ENCODE data around the gene HSD17B2.
"Not testable (repeated sequence)": the region's sequence is repeated elsewhere in the genome, so short reads cannot be mapped to it uniquely, and the experiment has no call there.

HSD17B2 gene

GRCh38 chr16:82082543-82083244, 47.6 kb downstream of the HSD17B2 start:
- no peak for DNase-seq

DNA sequence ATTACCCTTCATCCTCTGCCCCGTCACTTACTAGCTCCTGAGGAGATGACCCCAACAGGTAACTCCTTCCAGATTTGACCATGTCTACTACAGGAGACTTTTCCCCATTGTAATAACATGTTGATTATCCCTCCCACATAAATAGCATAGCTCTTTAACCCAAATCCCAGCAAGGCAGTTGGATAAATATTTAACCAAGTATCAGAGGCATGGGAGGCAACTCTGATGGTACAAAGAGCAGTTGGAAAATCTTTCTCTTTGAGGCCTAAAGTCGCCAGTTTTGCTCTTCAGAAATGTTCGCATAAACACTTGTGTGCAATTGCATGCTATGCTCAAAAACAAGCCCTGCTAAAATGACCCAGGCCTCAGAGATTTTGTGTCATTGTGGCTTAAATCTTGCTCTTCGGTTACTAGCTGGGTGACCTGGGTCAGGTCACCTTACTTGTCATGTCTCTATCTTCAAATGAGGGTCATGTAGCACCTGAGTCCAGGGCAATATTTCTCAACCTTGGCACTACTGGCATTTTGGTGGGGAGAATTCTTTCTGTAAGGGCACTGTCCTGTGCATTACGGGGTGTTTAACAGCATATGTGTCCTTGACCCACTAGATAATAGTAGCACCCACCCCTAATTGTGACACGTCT, 48.8 kb downstream of the HSD17B2 start:
- DNase-seq: no peak

- no peak for DNase-seq
Observed at GRCh38 chr16:82085011-82085779, 50.1 kb downstream of the HSD17B2 start.

GRCh38 chr16:82088483-82088882, 53.4 kb downstream of the HSD17B2 start:
- DNase-seq: no peak

DNA sequence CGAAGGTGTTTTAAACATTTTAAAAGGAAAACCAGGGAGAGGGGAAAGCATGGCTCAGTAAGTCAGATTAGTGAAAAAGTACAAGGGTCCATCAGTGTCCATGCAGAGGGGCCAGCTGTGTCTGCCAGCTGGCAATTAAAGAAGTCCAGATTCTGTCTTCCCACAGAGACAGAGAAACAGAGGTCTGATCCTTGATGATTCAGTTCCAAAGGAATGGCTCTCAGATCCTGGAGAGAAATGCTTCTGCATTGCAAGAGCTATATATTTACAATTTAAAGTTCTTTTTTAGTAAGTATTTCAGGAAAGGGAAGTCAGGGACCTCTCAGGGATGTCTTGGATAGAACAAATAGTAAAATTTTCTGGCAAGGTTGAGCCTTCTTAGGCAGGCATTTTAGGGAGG, 56.2 kb downstream of the HSD17B2 start:
- DNase-seq: no peak

DNA sequence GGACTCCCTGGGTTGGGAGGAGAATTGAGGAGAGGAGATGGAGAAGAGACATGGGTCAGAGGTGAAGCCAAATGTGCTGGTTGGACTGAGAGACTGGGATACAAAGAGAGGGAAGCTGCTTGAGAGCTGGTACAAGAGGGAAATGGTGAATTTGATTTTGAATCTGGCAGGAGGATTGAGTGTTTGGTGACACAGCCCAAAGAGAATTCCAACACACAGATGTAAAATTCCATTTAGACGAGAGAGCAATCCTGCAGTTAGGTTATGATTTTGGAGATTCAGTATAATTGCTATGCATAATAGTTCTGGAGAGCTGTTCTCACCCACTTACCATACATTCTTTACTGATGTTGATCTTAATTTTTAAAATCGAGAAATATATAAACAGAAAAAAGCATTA, 57.7 kb downstream of the HSD17B2 start:
- no peak for DNase-seq

DNA sequence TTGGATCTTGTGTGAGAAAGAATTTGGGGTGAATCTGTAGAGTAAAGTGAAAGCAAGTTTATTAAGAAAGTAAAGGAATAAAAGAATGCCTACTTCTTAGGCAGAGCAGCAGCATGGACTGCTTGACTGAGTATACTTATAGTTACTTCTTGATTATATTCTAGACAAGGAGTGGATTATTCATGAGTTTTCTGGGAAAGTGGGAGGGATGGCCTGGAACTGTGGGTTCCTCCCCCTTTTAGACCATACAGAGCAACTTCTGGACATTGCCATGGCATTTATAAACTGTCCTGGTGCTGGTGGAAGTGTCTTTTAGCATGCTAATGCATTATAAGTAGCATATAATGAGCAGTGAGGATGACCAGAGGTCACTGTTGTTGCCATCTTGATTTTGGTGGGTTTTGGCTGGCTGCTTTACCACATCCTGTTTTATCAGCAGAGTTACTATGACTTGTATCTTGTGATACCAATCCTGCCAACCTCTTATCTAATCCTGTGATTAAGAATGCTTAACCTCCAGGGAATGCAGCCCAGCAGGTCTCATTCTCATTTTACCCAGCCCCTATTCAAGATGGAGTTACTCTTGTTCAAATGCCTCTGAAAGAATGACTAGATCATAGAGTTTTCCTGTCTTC, 58.7 kb downstream of the HSD17B2 start:
- no peak for DNase-seq

DNA sequence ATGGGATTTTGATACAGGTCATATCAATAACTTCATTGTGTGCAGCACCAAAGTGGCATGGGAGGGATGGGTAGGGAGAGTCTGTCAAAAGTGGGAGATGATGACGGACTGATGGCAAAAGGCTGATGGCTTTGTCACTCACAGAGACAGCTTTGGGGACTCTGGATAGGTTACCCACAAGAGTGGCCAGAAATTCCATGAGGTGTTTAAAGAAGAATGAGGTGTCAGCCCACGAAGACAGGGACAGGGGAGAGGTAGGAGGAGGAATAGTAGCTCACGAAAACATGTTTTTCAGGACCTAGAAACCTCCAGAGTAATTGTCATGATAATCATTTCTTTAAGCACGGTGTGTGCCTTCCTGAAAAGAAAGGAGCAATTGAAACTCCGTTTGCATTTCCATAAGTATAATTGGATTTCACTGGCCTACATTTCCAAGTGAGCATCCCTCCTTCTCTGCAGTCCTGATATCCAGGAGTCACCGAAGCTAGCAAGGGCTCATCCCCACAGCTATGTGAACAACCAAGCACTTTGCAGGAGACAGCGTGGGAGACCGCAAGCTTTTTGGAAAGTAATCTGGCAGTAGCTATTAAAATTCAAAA, 60.0 kb downstream of the HSD17B2 start:
- no peak for DNase-seq

GRCh38 chr16:82096641-82097040, 61.6 kb downstream of the HSD17B2 start:
- DNase-seq: no peak

GRCh38 chr16:82105107-82105506, 70.1 kb downstream of the HSD17B2 start:
- DNase-seq: no peak

- DNase-seq: no peak
Observed at GRCh38 chr16:82108100-82108499, 73.0 kb downstream of the HSD17B2 start.

- no peak for DNase-seq
Observed at GRCh38 chr16:82108774-82109173, 73.7 kb downstream of the HSD17B2 start.

- not testable (repeated sequence) for DNase-seq
Observed at GRCh38 chr16:82109266-82109665, 74.2 kb downstream of the HSD17B2 start.

GRCh38 chr16:82111944-82112343, 76.9 kb downstream of the HSD17B2 start:
- no peak for DNase-seq

DNA sequence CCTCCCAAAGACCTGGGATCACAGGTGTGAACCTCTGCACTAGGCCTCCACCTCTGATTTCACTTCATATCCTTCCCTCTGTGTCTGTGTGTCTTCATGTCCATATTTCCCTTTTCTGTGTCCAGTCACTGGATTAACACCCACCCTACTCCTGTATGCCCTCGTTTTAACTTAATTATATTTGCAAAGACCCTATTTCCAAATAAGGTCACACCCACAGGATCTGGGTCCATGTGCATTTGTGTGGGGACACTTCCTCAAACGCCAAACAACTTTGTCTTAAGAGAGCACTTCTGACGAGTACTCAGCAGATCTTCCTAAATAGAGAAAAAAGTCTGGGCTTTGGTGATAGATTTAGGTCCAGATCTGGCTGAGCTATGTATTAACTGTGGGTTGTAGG, 78.7 kb downstream of the HSD17B2 start:
- no peak for DNase-seq

- DNase-seq: no peak
Observed at GRCh38 chr16:82116535-82116934, 81.5 kb downstream of the HSD17B2 start.

DNA sequence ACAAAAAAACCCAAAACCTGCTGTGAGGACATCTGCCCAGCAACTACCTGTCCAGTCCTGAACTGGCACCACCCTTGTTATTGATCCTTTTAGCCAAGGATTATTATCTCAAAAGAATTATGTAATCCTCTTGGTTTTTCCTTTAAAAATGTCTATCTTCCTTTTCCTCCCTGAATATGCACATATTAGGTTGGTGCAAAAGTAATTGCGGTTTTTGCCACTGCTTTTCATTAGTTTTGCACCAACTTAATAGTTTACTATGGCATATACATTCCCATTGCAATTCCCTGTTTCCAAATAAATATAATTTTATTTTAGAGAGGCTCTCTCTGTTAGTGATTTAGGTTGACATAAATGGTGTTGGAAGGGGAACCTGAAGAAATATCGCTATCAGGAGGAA, 83.7 kb downstream of the HSD17B2 start:
- DNase-seq: no peak

DNA sequence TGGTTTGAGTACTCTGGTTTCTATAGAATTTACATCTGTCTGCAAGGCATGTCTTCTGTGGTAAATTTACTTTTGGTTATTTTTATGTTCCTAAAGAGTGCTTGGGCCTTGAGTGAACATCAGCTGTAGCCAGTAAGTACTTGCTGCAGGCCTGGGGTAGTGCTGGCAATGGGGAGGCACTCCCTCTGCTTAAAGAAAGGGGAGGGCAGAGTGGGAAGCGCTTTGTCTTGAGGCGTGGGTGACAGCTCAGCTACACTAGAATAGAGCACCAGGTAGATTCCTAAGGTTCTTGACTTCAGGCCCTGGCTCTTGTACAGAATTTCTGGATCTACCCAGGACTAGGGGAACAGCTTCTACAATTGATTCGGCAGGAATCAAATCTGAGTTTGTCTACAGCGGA, 84.4 kb downstream of the HSD17B2 start:
- DNase-seq: peak; percentile 3 to 19

GRCh38 chr16:82124651-82125050, 89.6 kb downstream of the HSD17B2 start:
- no peak for DNase-seq

GRCh38 chr16:82129881-82130280, 94.8 kb downstream of the HSD17B2 start:
- no peak for DNase-seq

- no peak for DNase-seq
Observed at GRCh38 chr16:82133798-82134197, 98.7 kb downstream of the HSD17B2 start.

DNA sequence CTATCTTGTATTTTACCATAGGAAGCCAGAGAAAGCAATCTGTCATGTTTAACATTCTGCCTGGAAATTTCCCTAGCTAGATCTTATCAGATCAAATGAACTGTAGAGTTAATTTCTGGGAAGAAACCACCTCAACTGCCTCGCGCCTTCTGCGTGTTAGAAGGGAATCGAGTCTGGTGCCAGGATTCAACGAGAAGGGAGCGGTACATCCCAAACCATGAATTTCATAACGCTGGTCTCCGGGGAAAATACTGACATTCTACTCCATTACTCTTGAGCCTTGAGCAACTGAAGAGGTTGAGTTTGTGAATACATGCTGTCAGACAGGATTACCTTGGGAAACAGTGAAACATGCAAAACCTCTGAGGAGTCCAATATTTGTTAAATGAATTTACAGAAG, 99.8 kb downstream of the HSD17B2 start:
- DNase-seq: no peak

DNA sequence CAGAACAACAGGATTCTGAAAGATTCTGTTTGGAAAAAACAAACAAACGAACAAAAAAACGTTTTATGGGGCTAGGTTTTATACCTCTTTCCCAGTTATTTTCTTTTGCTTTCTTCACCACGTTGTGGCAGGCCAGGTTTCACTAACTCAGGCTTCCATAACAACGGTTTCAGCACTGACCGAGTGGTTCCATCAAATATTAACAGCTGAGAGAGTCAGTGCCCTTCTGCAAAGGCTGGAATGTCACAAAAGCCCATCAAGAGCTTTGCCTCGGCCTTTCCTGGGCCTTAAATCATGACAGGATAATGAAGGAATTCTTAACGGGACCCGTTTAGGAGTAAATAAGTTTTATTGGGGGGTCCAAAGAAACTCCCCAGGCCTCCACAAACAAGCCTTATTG, 100.8 kb downstream of the HSD17B2 start:
- DNase-seq: no peak

Measured in NCI-H187 (cell line).